Measurements from ENCODE around the gene JARID2. TPM values are rescaled to one million over a fixed set of nuclear protein-coding genes. Genes with fewer than 3 reads are reported as not detected.

Gene JARID2
- total RNA-seq, 1 experiment from 2014 or later, result 6.0 TPM

DNA sequence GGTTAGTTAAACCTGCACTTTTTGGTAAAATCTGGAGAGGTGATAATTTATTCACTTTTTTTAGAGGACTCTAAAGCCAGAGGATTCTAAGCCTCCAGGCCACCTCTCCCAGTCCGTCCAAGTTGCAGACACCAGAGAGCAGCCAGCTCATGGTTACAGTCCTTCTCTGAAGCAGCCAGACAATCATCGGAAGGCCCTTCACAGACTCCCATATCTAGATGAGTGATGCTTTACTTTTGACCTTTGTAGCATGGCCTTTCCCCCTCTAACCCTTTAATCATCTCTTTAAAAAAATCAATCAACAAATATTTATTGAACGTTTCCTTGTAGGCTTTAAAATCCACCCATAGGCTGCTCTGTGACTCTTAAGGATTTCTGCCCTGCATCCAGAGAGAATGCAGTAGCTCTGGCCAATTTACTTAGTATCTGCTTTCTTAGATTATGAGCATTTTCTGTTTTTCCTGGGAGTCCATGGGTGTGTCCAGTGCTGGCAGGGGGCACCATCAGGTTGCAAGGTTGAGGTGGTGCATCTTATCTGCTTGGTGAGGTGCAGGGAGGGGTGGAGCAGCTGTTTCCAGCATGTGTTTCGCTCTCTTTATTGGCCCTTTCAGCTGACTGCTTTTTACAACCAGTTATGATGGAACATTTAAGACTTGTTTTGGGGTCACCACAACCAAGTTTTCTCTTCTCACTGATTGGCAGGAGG is 58.6 kb downstream of the JARID2 start:
- POLR2A ChIA-PET, result no interaction called here
- no peaks in the 10 kb centered on the region for H3K9me3 ChIP-seq (ENCODE audit: control insufficient read depth, insufficient read depth, low read depth, low read length)

DNA sequence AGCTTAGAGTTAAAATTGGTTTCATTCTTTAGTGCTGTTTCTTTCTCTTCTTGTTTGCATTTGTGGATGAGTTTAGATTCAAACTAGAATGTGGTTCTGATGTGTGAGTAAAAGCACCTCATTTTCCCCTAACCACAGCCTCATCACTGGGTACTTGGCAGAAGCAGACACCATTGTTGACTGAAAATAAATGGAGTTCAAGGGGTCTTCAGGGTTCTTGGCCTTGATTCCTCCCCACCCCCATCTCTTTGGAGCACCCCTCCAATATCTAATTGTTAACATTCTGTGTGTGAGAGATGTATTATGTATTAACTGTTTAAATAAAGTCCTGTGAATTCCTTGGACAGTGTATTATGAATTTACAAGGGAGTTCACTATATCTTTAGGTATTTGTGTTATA is 59.6 kb downstream of the JARID2 start:
- DNase-seq (ENCODE audit: low read depth, low spot score) (no peak), ATAC-seq (no peak)
- ChIA-PET POLR2A (no interaction called here), CTCF (no interaction called here)
- TF ChIP-seq, protein P1, sequence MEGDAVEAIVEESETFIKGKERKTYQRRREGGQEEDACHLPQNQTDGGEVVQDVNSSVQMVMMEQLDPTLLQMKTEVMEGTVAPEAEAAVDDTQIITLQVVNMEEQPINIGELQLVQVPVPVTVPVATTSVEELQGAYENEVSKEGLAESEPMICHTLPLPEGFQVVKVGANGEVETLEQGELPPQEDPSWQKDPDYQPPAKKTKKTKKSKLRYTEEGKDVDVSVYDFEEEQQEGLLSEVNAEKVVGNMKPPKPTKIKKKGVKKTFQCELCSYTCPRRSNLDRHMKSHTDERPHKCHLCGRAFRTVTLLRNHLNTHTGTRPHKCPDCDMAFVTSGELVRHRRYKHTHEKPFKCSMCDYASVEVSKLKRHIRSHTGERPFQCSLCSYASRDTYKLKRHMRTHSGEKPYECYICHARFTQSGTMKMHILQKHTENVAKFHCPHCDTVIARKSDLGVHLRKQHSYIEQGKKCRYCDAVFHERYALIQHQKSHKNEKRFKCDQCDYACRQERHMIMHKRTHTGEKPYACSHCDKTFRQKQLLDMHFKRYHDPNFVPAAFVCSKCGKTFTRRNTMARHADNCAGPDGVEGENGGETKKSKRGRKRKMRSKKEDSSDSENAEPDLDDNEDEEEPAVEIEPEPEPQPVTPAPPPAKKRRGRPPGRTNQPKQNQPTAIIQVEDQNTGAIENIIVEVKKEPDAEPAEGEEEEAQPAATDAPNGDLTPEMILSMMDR (IDR thresholded peaks at IDR 0.05), result no peak
- TF ChIP-seq POLR2AphosphoS5 (IDR thresholded peaks at IDR 0.05; ENCODE audit: low read depth, low read length), result no peak
- TF ChIP-seq TCF7L2 (IDR thresholded peaks at IDR 0.05; ENCODE audit: low read depth, low read length), result no peak
- TF ChIP-seq SIN3A (IDR thresholded peaks at IDR 0.05; ENCODE audit: borderline replicate concordance, insufficient read depth, low read depth, low read length), result no peak
- TF ChIP-seq, protein P2, sequence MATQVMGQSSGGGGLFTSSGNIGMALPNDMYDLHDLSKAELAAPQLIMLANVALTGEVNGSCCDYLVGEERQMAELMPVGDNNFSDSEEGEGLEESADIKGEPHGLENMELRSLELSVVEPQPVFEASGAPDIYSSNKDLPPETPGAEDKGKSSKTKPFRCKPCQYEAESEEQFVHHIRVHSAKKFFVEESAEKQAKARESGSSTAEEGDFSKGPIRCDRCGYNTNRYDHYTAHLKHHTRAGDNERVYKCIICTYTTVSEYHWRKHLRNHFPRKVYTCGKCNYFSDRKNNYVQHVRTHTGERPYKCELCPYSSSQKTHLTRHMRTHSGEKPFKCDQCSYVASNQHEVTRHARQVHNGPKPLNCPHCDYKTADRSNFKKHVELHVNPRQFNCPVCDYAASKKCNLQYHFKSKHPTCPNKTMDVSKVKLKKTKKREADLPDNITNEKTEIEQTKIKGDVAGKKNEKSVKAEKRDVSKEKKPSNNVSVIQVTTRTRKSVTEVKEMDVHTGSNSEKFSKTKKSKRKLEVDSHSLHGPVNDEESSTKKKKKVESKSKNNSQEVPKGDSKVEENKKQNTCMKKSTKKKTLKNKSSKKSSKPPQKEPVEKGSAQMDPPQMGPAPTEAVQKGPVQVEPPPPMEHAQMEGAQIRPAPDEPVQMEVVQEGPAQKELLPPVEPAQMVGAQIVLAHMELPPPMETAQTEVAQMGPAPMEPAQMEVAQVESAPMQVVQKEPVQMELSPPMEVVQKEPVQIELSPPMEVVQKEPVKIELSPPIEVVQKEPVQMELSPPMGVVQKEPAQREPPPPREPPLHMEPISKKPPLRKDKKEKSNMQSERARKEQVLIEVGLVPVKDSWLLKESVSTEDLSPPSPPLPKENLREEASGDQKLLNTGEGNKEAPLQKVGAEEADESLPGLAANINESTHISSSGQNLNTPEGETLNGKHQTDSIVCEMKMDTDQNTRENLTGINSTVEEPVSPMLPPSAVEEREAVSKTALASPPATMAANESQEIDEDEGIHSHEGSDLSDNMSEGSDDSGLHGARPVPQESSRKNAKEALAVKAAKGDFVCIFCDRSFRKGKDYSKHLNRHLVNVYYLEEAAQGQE (IDR thresholded peaks at IDR 0.05; ENCODE audit: insufficient read depth in 1 of 2, low read depth in 2 of 2, low read length in 1 of 2), result no peak
- H3K36me3 ChIP-seq (ENCODE audit: control insufficient read depth, insufficient read depth, low read length), result no peaks in the 10 kb centered on the region
- no peaks in the 10 kb centered on the region for H3K4me1 ChIP-seq (ENCODE audit: control insufficient read depth, insufficient read depth, low read length)
- H3K27me3 ChIP-seq (ENCODE audit: control insufficient read depth, insufficient read depth, low read length), result no peaks in the 10 kb centered on the region
- H3K9me3 ChIP-seq (ENCODE audit: control insufficient read depth, insufficient read depth, low read depth, low read length), result no peaks in the 10 kb centered on the region
- intact Hi-C loops (cut with micrococcal nuclease; ENCODE audit: unreplicated experiment), result no loop called here
- H3K4me3 ChIP-seq (ENCODE audit: low read depth in 2 of 2, low read length in 2 of 2), result no peak overlapping the region
- BruUV-seq (replicated peaks), result no TSS peak
- H3K27ac ChIP-seq (ENCODE audit: low read length), result no peak overlapping the region
- in situ Hi-C loops (cut with HindIII; ENCODE audit: low pct_unique_long_range_greater_than_20kb, low sequenced_read_pairs), result no loop called here

More for the DNA sequence above, 58.6 kb downstream of the JARID2 start:
- intact Hi-C loops (cut with micrococcal nuclease; ENCODE audit: unreplicated experiment), result no loop called here
- in situ Hi-C loops (cut with HindIII; ENCODE audit: low pct_unique_long_range_greater_than_20kb, low sequenced_read_pairs), result no loop called here
- no peak overlapping the region for H3K4me3 ChIP-seq (ENCODE audit: low read depth in 2 of 2, low read length in 2 of 2)
- H3K27ac ChIP-seq (ENCODE audit: low read length), result no peak overlapping the region
- BruUV-seq (replicated peaks), result no TSS peak
- no peaks in the 10 kb centered on the region for H3K4me1 ChIP-seq (ENCODE audit: control insufficient read depth, insufficient read depth, low read length)
- no peaks in the 10 kb centered on the region for H3K27me3 ChIP-seq (ENCODE audit: control insufficient read depth, insufficient read depth, low read length)
- ATAC-seq, result no peak
- DNase-seq (ENCODE audit: low read depth, low spot score), result no peak
- CTCF ChIA-PET, result no interaction called here
- no peaks in the 10 kb centered on the region for H3K36me3 ChIP-seq (ENCODE audit: control insufficient read depth, insufficient read depth, low read length)
- TF ChIP-seq, protein P2 (IDR thresholded peaks at IDR 0.05; ENCODE audit: insufficient read depth in 1 of 2, low read depth in 2 of 2, low read length in 1 of 2), result no peak
- TF ChIP-seq SIN3A (IDR thresholded peaks at IDR 0.05; ENCODE audit: borderline replicate concordance, insufficient read depth, low read depth, low read length) (no peak), TCF7L2 (IDR thresholded peaks at IDR 0.05; ENCODE audit: low read depth, low read length) (no peak)
